ENCODE results near the gene CREB3L1.

The CREB3L1 gene

DNA sequence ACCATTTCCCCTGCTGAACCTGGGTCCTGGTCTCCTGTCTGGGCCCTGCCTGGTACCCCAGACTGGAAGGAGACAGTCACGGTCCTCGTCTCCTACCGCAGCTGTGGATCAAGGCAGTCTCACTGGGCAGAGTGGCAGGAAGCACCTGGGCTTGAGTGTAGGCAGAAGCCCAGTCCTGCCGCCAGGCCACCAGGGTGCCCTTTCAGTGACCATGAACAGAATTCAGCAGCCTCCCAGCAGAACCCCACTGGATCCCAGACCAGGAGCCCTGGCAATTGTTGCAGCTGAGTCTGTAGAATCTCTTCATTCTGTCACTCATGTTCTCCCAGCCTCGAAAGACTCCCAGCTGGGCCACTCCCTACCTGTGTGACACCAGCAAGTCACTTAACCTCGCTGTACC, 25.5 kb upstream of the CREB3L1 start:
- no peaks in the 10 kb centered on the region for H4K20me1 ChIP-seq (ENCODE audit: insufficient read depth, low read length, poor library complexity, severe bottlenecking)
- no peak overlapping the region for H3K4me3 ChIP-seq (ENCODE audit: low read length, poor library complexity, severe bottlenecking)
- no peak overlapping the region for H3K4me2 ChIP-seq (ENCODE audit: low read depth, low read length, poor library complexity, severe bottlenecking)
- no peak overlapping the region for H3K9ac ChIP-seq (ENCODE audit: low read depth, low read length, poor library complexity, severe bottlenecking)
- no peaks in the 10 kb centered on the region for H3K4me1 ChIP-seq (ENCODE audit: insufficient read depth, low read length, poor library complexity, severe bottlenecking)
- TF ChIP-seq, protein P1, sequence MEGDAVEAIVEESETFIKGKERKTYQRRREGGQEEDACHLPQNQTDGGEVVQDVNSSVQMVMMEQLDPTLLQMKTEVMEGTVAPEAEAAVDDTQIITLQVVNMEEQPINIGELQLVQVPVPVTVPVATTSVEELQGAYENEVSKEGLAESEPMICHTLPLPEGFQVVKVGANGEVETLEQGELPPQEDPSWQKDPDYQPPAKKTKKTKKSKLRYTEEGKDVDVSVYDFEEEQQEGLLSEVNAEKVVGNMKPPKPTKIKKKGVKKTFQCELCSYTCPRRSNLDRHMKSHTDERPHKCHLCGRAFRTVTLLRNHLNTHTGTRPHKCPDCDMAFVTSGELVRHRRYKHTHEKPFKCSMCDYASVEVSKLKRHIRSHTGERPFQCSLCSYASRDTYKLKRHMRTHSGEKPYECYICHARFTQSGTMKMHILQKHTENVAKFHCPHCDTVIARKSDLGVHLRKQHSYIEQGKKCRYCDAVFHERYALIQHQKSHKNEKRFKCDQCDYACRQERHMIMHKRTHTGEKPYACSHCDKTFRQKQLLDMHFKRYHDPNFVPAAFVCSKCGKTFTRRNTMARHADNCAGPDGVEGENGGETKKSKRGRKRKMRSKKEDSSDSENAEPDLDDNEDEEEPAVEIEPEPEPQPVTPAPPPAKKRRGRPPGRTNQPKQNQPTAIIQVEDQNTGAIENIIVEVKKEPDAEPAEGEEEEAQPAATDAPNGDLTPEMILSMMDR (conservative IDR thresholded peaks at IDR 0.05; ENCODE audit: low read length), result no peak
- TF ChIP-seq EZH2phosphoT487 (IDR thresholded peaks at IDR 0.05; ENCODE audit: borderline replicate concordance), result no peak
- no peaks in the 10 kb centered on the region for H3K9me2 ChIP-seq (replicated peaks; ENCODE audit: low read depth, low read length)
- no peaks in the 10 kb centered on the region for H3K36me3 ChIP-seq (ENCODE audit: insufficient read depth, low read length)
- H3K79me2 ChIP-seq (ENCODE audit: insufficient read depth, low read length), result no peaks in the 10 kb centered on the region
- H2AFZ ChIP-seq (ENCODE audit: low read length), result no peak overlapping the region
- H3K27me3 ChIP-seq (ENCODE audit: insufficient read depth, low read length, poor library complexity, severe bottlenecking), result no peaks in the 10 kb centered on the region
- no peaks in the 10 kb centered on the region for H3K9me3 ChIP-seq (ENCODE audit: insufficient read depth, low read depth, low read length)
- H3F3A ChIP-seq (ENCODE audit: low read depth), result no peaks in the 10 kb centered on the region

DNA sequence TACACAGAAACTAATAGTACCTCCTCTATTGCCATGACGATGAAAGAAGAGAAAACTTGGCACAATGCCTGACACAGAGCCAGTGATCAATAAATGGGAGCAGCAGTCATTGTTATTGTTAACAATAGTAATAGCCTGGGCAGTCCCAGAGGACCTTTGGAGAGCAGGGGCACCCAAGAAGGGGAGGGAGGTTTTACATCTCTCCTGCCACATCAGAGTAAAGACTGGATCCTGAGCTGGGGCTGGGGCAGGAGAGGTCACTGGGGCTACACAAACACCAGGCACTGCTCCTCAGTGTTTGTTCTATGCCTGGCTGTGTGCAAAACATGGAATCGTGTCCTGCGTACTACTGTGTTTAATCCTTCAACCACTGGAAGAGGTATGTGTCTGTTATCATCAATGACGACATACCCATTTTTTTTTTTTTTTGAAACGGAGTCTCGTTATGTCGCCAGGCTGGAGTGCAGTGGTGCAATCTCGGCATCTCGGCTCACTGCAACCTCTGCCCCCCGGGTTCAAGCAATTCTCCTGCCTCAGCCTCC, 25.0 kb upstream of the CREB3L1 start:
- no peak overlapping the region for H3K4me2 ChIP-seq (ENCODE audit: low read depth, low read length, poor library complexity, severe bottlenecking)
- no peaks in the 10 kb centered on the region for H3K4me1 ChIP-seq (ENCODE audit: insufficient read depth, low read length, poor library complexity, severe bottlenecking)
- no peaks in the 10 kb centered on the region for H3F3A ChIP-seq (ENCODE audit: low read depth)
- no peaks in the 10 kb centered on the region for H3K79me2 ChIP-seq (ENCODE audit: insufficient read depth, low read length)
- H3K9me3 ChIP-seq (ENCODE audit: insufficient read depth, low read depth, low read length), result no peaks in the 10 kb centered on the region
- H3K36me3 ChIP-seq (ENCODE audit: insufficient read depth, low read length), result no peaks in the 10 kb centered on the region
- H3K9ac ChIP-seq (ENCODE audit: low read depth, low read length, poor library complexity, severe bottlenecking), result no peak overlapping the region
- no peak overlapping the region for H2AFZ ChIP-seq (ENCODE audit: low read length)
- no peaks in the 10 kb centered on the region for H4K20me1 ChIP-seq (ENCODE audit: insufficient read depth, low read length, poor library complexity, severe bottlenecking)
- TF ChIP-seq, protein P1 (conservative IDR thresholded peaks at IDR 0.05; ENCODE audit: low read length), result no peak
- TF ChIP-seq EZH2phosphoT487 (IDR thresholded peaks at IDR 0.05; ENCODE audit: borderline replicate concordance), result no peak
- no peak overlapping the region for H3K4me3 ChIP-seq (ENCODE audit: low read length, poor library complexity, severe bottlenecking)
- no peaks in the 10 kb centered on the region for H3K27me3 ChIP-seq (ENCODE audit: insufficient read depth, low read length, poor library complexity, severe bottlenecking)
- no peaks in the 10 kb centered on the region for H3K9me2 ChIP-seq (replicated peaks; ENCODE audit: low read depth, low read length)

DNA sequence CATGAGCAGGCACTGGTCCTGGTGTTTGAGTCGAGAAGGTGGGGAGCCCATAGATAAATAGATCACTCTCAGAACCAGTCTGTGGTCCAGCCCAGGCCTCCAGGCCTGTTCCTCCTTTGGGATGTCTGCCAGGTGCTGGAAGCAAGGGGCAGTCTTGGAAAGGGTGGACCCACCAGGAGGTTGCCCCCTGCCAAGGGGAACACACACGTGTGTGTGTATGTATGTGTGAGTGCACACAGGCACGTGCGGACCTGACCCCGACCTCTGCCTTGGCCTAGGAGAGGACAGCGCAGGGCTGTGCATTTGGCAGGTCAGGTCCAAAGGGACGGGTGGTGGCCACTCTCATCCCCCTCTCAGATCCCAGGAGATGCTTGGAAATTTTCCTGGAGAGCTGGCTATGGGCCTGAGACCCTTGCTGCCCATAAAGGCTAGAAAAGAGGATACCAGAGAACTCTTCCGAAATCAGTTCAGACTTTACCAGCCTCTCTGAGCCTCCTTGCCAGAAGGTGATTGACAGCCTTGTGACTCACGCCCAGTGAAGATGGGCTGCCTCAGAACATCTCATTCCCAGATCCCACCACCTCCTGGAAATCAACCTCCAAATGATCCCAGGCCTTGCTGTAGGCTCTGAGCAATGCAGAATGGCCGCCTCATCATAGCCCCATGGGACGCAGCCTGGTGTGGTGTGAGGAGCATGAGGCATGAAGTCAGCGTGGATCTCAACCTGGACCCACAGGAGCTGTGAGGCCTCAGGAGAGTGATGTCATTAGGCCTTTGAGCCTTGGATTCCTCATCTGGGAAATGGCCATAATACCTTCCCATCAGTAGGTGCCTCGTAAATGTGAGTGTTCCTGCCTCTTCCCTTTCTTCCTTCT, 24.0 kb upstream of the CREB3L1 start:
- no peak for TF ChIP-seq EZH2phosphoT487 (IDR thresholded peaks at IDR 0.05; ENCODE audit: borderline replicate concordance)
- TF ChIP-seq, protein P1 (conservative IDR thresholded peaks at IDR 0.05; ENCODE audit: low read length), result no peak
- no peaks in the 10 kb centered on the region for H3K79me2 ChIP-seq (ENCODE audit: insufficient read depth, low read length)
- no peaks in the 10 kb centered on the region for H3K9me3 ChIP-seq (ENCODE audit: insufficient read depth, low read depth, low read length)
- no peak overlapping the region for H3K4me2 ChIP-seq (ENCODE audit: low read depth, low read length, poor library complexity, severe bottlenecking)
- H3F3A ChIP-seq (ENCODE audit: low read depth), result no peaks in the 10 kb centered on the region
- H2AFZ ChIP-seq (ENCODE audit: low read length), result no peak overlapping the region
- H4K20me1 ChIP-seq (ENCODE audit: insufficient read depth, low read length, poor library complexity, severe bottlenecking), result no peaks in the 10 kb centered on the region
- no peak overlapping the region for H3K9ac ChIP-seq (ENCODE audit: low read depth, low read length, poor library complexity, severe bottlenecking)
- no peaks in the 10 kb centered on the region for H3K27me3 ChIP-seq (ENCODE audit: insufficient read depth, low read length, poor library complexity, severe bottlenecking)
- H3K4me1 ChIP-seq (ENCODE audit: insufficient read depth, low read length, poor library complexity, severe bottlenecking), result no peaks in the 10 kb centered on the region
- H3K9me2 ChIP-seq (replicated peaks; ENCODE audit: low read depth, low read length), result no peaks in the 10 kb centered on the region
- no peaks in the 10 kb centered on the region for H3K36me3 ChIP-seq (ENCODE audit: insufficient read depth, low read length)
- no peak overlapping the region for H3K4me3 ChIP-seq (ENCODE audit: low read length, poor library complexity, severe bottlenecking)

Data from Loucy (cell line).